HepG2 (cell line): ENCODE data around the gene ZNF507. TPM values are rescaled to one million over a fixed set of nuclear protein-coding genes. Genes with fewer than 3 reads are reported as not detected.

Experiments
- ATAC-seq: fragments of 200-7000 bp; cut with Tn5 transposase; 3 replicates; pipeline ENCODE4 v1.9.1; 2020; ENCODE audit warnings: mild to moderate bottlenecking, moderate library complexity
- BruUV-seq: library from RNA; stranded (reverse); fragments of 400-500 nt; replicated peaks from 2 replicates; lab custom pipeline; 2021; lab: Mats Ljungman, UMichigan
- CTCF ChIA-PET: fragments of 300-600 bp; formaldehyde crosslinking; extraction: SDS; loops from one replicate; lab custom pipeline; 2021; ENCODE audit warnings: low total read pairs, inconsistent platforms, low intra/inter-chr PET ratio; lab: Yijun Ruan, JAX
- POLR2A ChIA-PET: fragments of 350-600 bp; sonication (Branson Sonifier 250); formaldehyde crosslinking; loops from one replicate; lab custom pipeline; 2020; ENCODE audit warnings: antibody characterized with exemption, inconsistent platforms; lab: Yijun Ruan, JAX
- DNase-seq: peaks from one replicate; pipeline ENCODE4 v3.0.0-alpha.2; 2015; ENCODE audit warnings: low spot score
- FAIRE-seq: peaks from 3 replicates; lab custom pipeline; 2011; peaks lifted over from hg19 to GRCh38; lab: Jason Lieb, UNC
- H2AFZ ChIP-seq: one replicate; pipeline ENCODE4 v1.6.1; 2011; ENCODE audit warnings: low read length, inconsistent platforms
- H3K27ac ChIP-seq: fragments of 300-600 bp; 3 replicates; pipeline ENCODE4 v1.8.0; 2011; ENCODE audit warnings: mixed run types, mild to moderate bottlenecking, mixed read lengths, low read length, inconsistent platforms; ENCODE audit not compliant: insufficient read depth; ENCODE audit errors: extremely low read length
- H3K27me3 ChIP-seq, 2 experiments: fragments of 200-600 bp in 1 of 2; 2 replicates in 1 of 2; 3 replicates in 1 of 2; pipeline versions ENCODE4 v1.6.0 to v1.8.0; 2011; ENCODE audit warnings: low read length in 2 of 2, mild to moderate bottlenecking in 2 of 2, moderate library complexity in 2 of 2, inconsistent platforms in 1 of 2; ENCODE audit not compliant: insufficient read depth in 2 of 2, control insufficient read depth in 1 of 2
- H3K36me3 ChIP-seq, 2 experiments: fragments of 200-600 bp in 1 of 2; replicated peaks in 1 of 2; 2 replicates in 1 of 2; 3 replicates in 1 of 2; pipeline versions ENCODE4 v1.5.1 to v1.8.0; 2011; ENCODE audit warnings: low read length in 2 of 2, inconsistent platforms in 1 of 2; ENCODE audit not compliant: insufficient read depth in 2 of 2, control insufficient read depth in 1 of 2
- H3K4me1 ChIP-seq: 2 replicates; pipeline ENCODE4 v1.5.1; 2012; ENCODE audit warnings: low read length, inconsistent platforms; ENCODE audit not compliant: insufficient read depth
- H3K4me2 ChIP-seq: 2 replicates; pipeline ENCODE4 v1.6.0; 2011; ENCODE audit warnings: low read depth, low read length, inconsistent platforms
- H3K4me3 ChIP-seq, 3 experiments: fragments of 200-600 bp in 1 of 3; sonication (generic), shearing (Covaris generic) in 1 of 3; replicated peaks in 1 of 3; 2 replicates each; pipeline ENCODE4 v1.5.1; 2011 to 2016; ENCODE audit warnings: low read length in 3 of 3, inconsistent platforms in 2 of 3, low read depth in 2 of 3, mild to moderate bottlenecking in 2 of 3, control low read depth in 1 of 3, mixed read lengths in 1 of 3; ENCODE audit not compliant: insufficient read depth in 1 of 3
- H3K79me2 ChIP-seq: one replicate; pipeline ENCODE4 v1.6.1; 2011; ENCODE audit warnings: low read length, inconsistent platforms; ENCODE audit not compliant: insufficient read depth
- H3K9ac ChIP-seq: 2 replicates; pipeline ENCODE4 v1.6.0; 2011; ENCODE audit warnings: mild to moderate bottlenecking, low read depth, low read length, inconsistent platforms; ENCODE audit not compliant: insufficient read depth
- H3K9me3 ChIP-seq: 2 replicates; pipeline ENCODE4 v1.5.1; 2012; ENCODE audit warnings: mild to moderate bottlenecking, low read length
- H4K20me1 ChIP-seq: 2 replicates; pipeline ENCODE4 v1.6.0; 2011; ENCODE audit warnings: inconsistent platforms, mild to moderate bottlenecking, low read length, moderate library complexity; ENCODE audit not compliant: insufficient read depth
- ATAD3A ChIP-seq: sonication (generic); formaldehyde crosslinking; IDR thresholded peaks from 2 replicates; pipeline ENCODE4 v1.4.0; 2020; ENCODE audit warnings: missing genetic modification reagents
- CTCF ChIP-seq: sonication (generic); formaldehyde crosslinking; IDR thresholded peaks from 2 replicates; pipeline ENCODE4 v1.5.0; 2020; ENCODE audit warnings: mild to moderate bottlenecking, missing genetic modification reagents, moderate library complexity
- DPF2 ChIP-seq: sonication (generic); formaldehyde crosslinking; IDR thresholded peaks from 2 replicates; pipeline ENCODE4 v1.4.0; 2020; ENCODE audit warnings: mild to moderate bottlenecking, low read depth, missing genetic modification reagents, borderline replicate concordance
- FOXP4 ChIP-seq: sonication (generic); formaldehyde crosslinking; IDR thresholded peaks from 2 replicates; pipeline ENCODE4 v1.4.0; 2020; ENCODE audit warnings: missing genetic modification reagents
- PBX3 ChIP-seq: sonication (generic); formaldehyde crosslinking; IDR thresholded peaks from 2 replicates; pipeline ENCODE4 v1.8.1; 2023; ENCODE audit warnings: missing genetic modification reagents, inconsistent platforms, borderline replicate concordance
- SMC3 ChIP-seq: IDR thresholded peaks from 2 replicates; pipeline ENCODE4 v1.6.1; 2011; ENCODE audit warnings: low read length, improper control_type of control experiment
- YEATS2 ChIP-seq: sonication (generic); formaldehyde crosslinking; IDR thresholded peaks from 2 replicates; pipeline ENCODE4 v1.4.0; 2020; ENCODE audit warnings: missing genetic modification reagents, borderline replicate concordance
- ZNF256 ChIP-seq: sonication (generic); formaldehyde crosslinking; conservative IDR thresholded peaks from 2 replicates; pipeline ENCODE4 v1.4.0; 2020; ENCODE audit warnings: missing genetic modification reagents
- WGBS: methylation state at CpG from one replicate; pipeline ENCODE4 v1.1.6; 2017; ENCODE audit warnings: low lambda C conversion rate; 5-methylcytosine and 5-hydroxymethylcytosine counted together
- in situ Hi-C: cut with HindIII; loops from 2 replicates; pipeline ENCODE4 v1.10.0; 2017; ENCODE audit warnings: low pct_unique_long_range_greater_than_20kb; ENCODE audit not compliant: extremely low pct_ligation_motif_present
- intact Hi-C: fragments of 100-400 bp; cut with micrococcal nuclease; formaldehyde crosslinking; loops from one replicate; pipeline ENCODE4 v1.10.0; 2022; ENCODE audit not compliant: unreplicated experiment
- polyA plus RNA-seq, 8 experiments: library from polyadenylated mRNA; depleted of rRNA in 3 of 8; stranded (reverse) in 7 of 8; unstranded in 1 of 8; fragments of >200 nt; fragmentation: Illumina TruSeq in 4 of 8; extraction: Trizol in 4 of 8; gene quantifications; 2 replicates each; pipeline versions ENCODE4 v1.2.1 to v1.2.3, GENCODE V29; 2011 to 2016; ENCODE audit warnings: low read depth in 4 of 8, missing spikeins in 1 of 8, mixed read lengths in 1 of 8; ENCODE audit not compliant: insufficient read depth in 1 of 8
- total RNA-seq, 5 experiments: library from RNA; depleted of rRNA; stranded (reverse); fragments of >200 nt; fragmentation: Illumina TruSeq; extraction: Trizol; gene quantifications; 2 replicates each; pipeline ENCODE4 v1.2.3, GENCODE V29; 2016; ENCODE audit warnings: low read depth in 1 of 5

Gene ZNF507
- total and polyA plus RNA-seq, 2 of the 13 experiments (the other 11 are each of a cell fraction or from before 2014, with no cell fraction given): 7.3 to 10.9 TPM

DNA sequence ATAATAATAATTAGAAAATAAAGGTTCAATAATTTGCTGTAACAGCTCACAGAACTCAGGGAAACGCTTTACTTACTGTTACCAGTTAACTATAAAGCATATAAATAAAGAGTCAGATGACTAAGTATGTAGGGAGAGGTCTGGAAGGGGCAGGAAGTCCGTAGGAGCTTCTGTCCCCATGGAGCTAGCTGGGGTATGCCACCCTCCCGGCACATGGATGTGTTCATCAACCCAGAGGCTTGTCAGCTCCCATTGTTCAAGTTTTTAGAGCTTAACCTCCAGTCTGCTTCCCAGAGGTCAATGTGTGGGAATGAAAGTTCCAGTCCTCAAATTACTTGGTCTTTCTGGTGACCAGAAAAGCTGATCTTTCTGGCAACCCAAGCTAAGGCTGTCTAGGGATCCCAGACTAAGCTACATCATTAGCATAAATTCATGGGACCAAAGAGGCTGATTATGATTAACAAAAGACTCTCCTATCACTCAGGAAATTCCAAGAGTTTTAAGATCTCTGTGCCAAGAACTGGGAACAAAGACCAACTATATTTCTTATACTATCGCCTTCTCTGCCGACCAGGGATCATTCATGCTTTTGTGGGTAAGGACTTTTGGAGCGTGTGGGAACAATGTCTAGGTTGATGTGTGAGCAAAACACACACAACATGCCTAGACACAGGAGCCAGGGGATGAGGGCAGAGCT, 31.7 kb upstream of the ZNF507 start:
- Histone ChIP-seq H3K27me3 (peaks cover 0 to 8% of the 10 kb centered on the region in 2 experiments; a peak in 3 of 5 replicates), H3K9ac (no peak overlapping the region), H2AFZ (no peak overlapping the region), H3K4me2 (no peak overlapping the region), H3K4me3 (no peak overlapping the region), H3K9me3 (no peaks in the 10 kb centered on the region), H3K79me2 (no peaks in the 10 kb centered on the region), H4K20me1 (no peaks in the 10 kb centered on the region), H3K36me3 (no peaks in the 10 kb centered on the region), H3K4me1 (peaks cover 4% of the 10 kb centered on the region; the same call in 1 of the 2 replicates), H3K27ac (no peak overlapping the region)
- intact Hi-C loops: no loop called here
- in situ Hi-C loops: no loop called here
- FAIRE-seq: no peak
- no peak for ATAC-seq
- ChIA-PET POLR2A (no interaction called here), CTCF (no interaction called here)
- TF ChIP-seq SMC3 (no peak), FOXP4 (no peak), YEATS2 (CRISPR knock-in tag) (no peak), PBX3 (no peak), ZNF256 (CRISPR knock-in tag) (no peak), DPF2 (CRISPR knock-in tag) (no peak), ATAD3A (CRISPR knock-in tag) (no peak), CTCF (no peak)
- no peak for DNase-seq
- BruUV-seq: no TSS peak
- 37% methylated on average over 6 of the region's 6 CpGs for WGBS
